HepG2 (cell line): ENCODE measurements around the gene MEAF6. TPM values are rescaled to one million over a fixed set of nuclear protein-coding genes. Genes with fewer than 3 reads are reported as not detected.

Source experiments
- ATF7 ChIP-seq, 2 experiments: fragments of 450-650 bp in 1 of 2; sonication (generic) in 1 of 2; formaldehyde crosslinking in 1 of 2; IDR thresholded peaks; 2 replicates each; pipeline versions ENCODE4 v1.4.0 to v1.6.1; 2016 to 2020; ENCODE audit warnings: antibody characterized with exemption in 1 of 2, mild to moderate bottlenecking in 1 of 2, missing genetic modification reagents in 1 of 2
- BRD4 ChIP-seq: sonication (generic); formaldehyde crosslinking; IDR thresholded peaks from 2 replicates; pipeline ENCODE4 v1.4.0; 2020; ENCODE audit warnings: missing genetic modification reagents
- FOSL2 ChIP-seq: sonication (generic); formaldehyde crosslinking; IDR thresholded peaks from 2 replicates; pipeline ENCODE4 v1.4.0; 2020; ENCODE audit warnings: missing genetic modification reagents
- GABPB1 ChIP-seq: IDR thresholded peaks from 2 replicates; pipeline ENCODE4 v1.6.1; 2016; ENCODE audit warnings: mild to moderate bottlenecking, missing genetic modification reagents, moderate library complexity, missing compliant biosample characterization
- GATAD2A ChIP-seq: IDR thresholded peaks from 2 replicates; pipeline ENCODE4 v1.6.1; 2016
- HMGXB4 ChIP-seq, 2 experiments: sonication (generic) in 1 of 2; formaldehyde crosslinking in 1 of 2; IDR thresholded peaks; 2 replicates each; pipeline versions ENCODE4 v1.4.0 to v1.6.1; 2018 to 2020; ENCODE audit warnings: missing genetic modification reagents in 2 of 2, borderline replicate concordance in 1 of 2, low read depth in 1 of 2, mild to moderate bottlenecking in 1 of 2, missing biosample characterization in 1 of 2
- IKZF5 ChIP-seq: IDR thresholded peaks from 2 replicates; pipeline ENCODE4 v1.6.1; 2018; ENCODE audit warnings: missing genetic modification reagents, mild to moderate bottlenecking, missing compliant biosample characterization
- KAT2B ChIP-seq: fragments of 150-350 bp; IDR thresholded peaks from 2 replicates; pipeline ENCODE4 v1.6.1; 2014; ENCODE audit warnings: low read depth, low read length, borderline replicate concordance
- KLF9 ChIP-seq: IDR thresholded peaks from 2 replicates; pipeline ENCODE4 v1.6.1; 2016; ENCODE audit warnings: low read depth
- NPAS2 ChIP-seq: sonication (generic); formaldehyde crosslinking; IDR thresholded peaks from 2 replicates; pipeline ENCODE4 v1.8.0; 2022; ENCODE audit warnings: mild to moderate bottlenecking, missing genetic modification reagents, borderline replicate concordance
- PAX8 ChIP-seq: sonication (generic); formaldehyde crosslinking; IDR thresholded peaks from 2 replicates; pipeline ENCODE4 v1.8.0; 2022; ENCODE audit warnings: mild to moderate bottlenecking, missing genetic modification reagents, borderline replicate concordance
- POLR2A ChIP-seq, 2 experiments: IDR thresholded peaks; 2 replicates each; pipeline ENCODE4 v1.6.1; 2011; ENCODE audit warnings: low read depth in 2 of 2, low read length in 2 of 2, mild to moderate bottlenecking in 1 of 2, moderate library complexity in 1 of 2; ENCODE audit not compliant: insufficient read depth in 1 of 2
- ZBTB3 ChIP-seq: sonication (generic); formaldehyde crosslinking; IDR thresholded peaks from 2 replicates; pipeline ENCODE4 v1.4.0; 2020; ENCODE audit warnings: low read depth, mild to moderate bottlenecking, moderate library complexity, missing genetic modification reagents, borderline replicate concordance
- ZFY ChIP-seq: sonication (generic); formaldehyde crosslinking; IDR thresholded peaks from 2 replicates; pipeline ENCODE4 v1.4.0; 2020; ENCODE audit warnings: missing genetic modification reagents
- ZNF281 ChIP-seq: sonication (generic); formaldehyde crosslinking; IDR thresholded peaks from 2 replicates; pipeline ENCODE4 v1.4.0; 2020; ENCODE audit warnings: missing genetic modification reagents, borderline replicate concordance
- ZNF609 ChIP-seq: sonication (generic); formaldehyde crosslinking; IDR thresholded peaks from 2 replicates; pipeline ENCODE4 v1.4.0; 2020; ENCODE audit warnings: mild to moderate bottlenecking, missing genetic modification reagents, borderline replicate concordance
- ZNF644 ChIP-seq: IDR thresholded peaks from 2 replicates; pipeline ENCODE4 v1.6.1; 2016; ENCODE audit warnings: low read depth
- polyA plus RNA-seq, 8 experiments: library from polyadenylated mRNA; depleted of rRNA in 3 of 8; stranded (reverse) in 7 of 8; unstranded in 1 of 8; fragments of >200 nt; fragmentation: Illumina TruSeq in 4 of 8; extraction: Trizol in 4 of 8; gene quantifications; 2 replicates each; pipeline versions ENCODE4 v1.2.1 to v1.2.3, GENCODE V29; 2011 to 2016; ENCODE audit warnings: low read depth in 4 of 8, missing spikeins in 1 of 8, mixed read lengths in 1 of 8; ENCODE audit not compliant: insufficient read depth in 1 of 8
- total RNA-seq, 5 experiments: library from RNA; depleted of rRNA; stranded (reverse); fragments of >200 nt; fragmentation: Illumina TruSeq; extraction: Trizol; gene quantifications; 2 replicates each; pipeline ENCODE4 v1.2.3, GENCODE V29; 2016; ENCODE audit warnings: low read depth in 1 of 5

MEAF6 gene
- total and polyA plus RNA-seq, 2 of the 13 experiments (the other 11 are each of a cell fraction or from before 2014, with no cell fraction given), result 29.5 to 45.6 TPM

GRCh38 chr1:37471345-37472231 is 43.0 kb downstream of the MEAF6 start (continued):
- TF ChIP-seq KLF9 (CRISPR knock-in tag) (no peak), FOSL2 (CRISPR knock-in tag) (peak; percentile 98), ZNF281 (CRISPR knock-in tag) (peak; percentile 47; the same call in 1 of the 2 replicates), KAT2B (no peak), PAX8 (no peak), ATF7 (IDR thresholded peaks at IDR 0.05) (peak; percentile 36), ATF7 (CRISPR knock-in tag; IDR thresholded peaks at IDR 0.05) (no peak), IKZF5 (CRISPR knock-in tag) (peak; percentile 37; the same call in 1 of the 2 replicates), POLR2A (IDR thresholded peaks at IDR 0.05; ENCODE audit: insufficient read depth in 1 of 2, low read depth in 2 of 2, low read length in 2 of 2) (peak in 1 of 2 experiments; percentile 31; a peak in 1 of 4 replicates), GATAD2A (CRISPR knock-in tag) (peak; percentile 45; the same call in 1 of the 2 replicates), GABPB1 (CRISPR knock-in tag) (peak; percentile 38; the same call in 1 of the 2 replicates), HMGXB4 (CRISPR knock-in tag; IDR thresholded peaks at IDR 0.05; ENCODE audit: borderline replicate concordance in 1 of 2, low read depth in 1 of 2) (0 out of 4 replicates have a peak, but pooled peaks of 1 of the 2 experiments have one; percentile 42), BRD4 (CRISPR knock-in tag) (no peak), ZBTB3 (CRISPR knock-in tag) (no peak), ZFY (CRISPR knock-in tag) (0 out of 2 replicates have a peak, but pooled peaks have one; percentile 27), ZNF609 (CRISPR knock-in tag) (0 out of 2 replicates have a peak, but pooled peaks have one; percentile 20), ZNF644 (CRISPR knock-in tag) (no peak), NPAS2 (no peak)
